Renal cortical epithelial cell (primary cell): ENCODE results near the gene CD180. TPM values are rescaled to one million over a fixed set of nuclear protein-coding genes. Genes with fewer than 3 reads are reported as not detected.

ENCODE experiments used
- DNase-seq: peaks from one replicate; pipeline ENCODE4 v3.0.0-alpha.2; 2011; ENCODE audit warnings: low read depth
- total RNA-seq: library from RNA; depleted of rRNA; stranded (reverse); fragments of >200 nt; gene quantifications from 2 replicates; pipeline ENCODE4 v1.2.3, GENCODE V29; 2014

CD180 gene
- total RNA-seq, 1 donor from 2014 or later, result not detected

GRCh38 chr5:67160985-67161384 is 35.6 kb downstream of the CD180 start:
- DNase-seq, result peak; percentile 57

GRCh38 chr5:67160272-67160671 is 36.3 kb downstream of the CD180 start:
- DNase-seq, result no peak

DNA sequence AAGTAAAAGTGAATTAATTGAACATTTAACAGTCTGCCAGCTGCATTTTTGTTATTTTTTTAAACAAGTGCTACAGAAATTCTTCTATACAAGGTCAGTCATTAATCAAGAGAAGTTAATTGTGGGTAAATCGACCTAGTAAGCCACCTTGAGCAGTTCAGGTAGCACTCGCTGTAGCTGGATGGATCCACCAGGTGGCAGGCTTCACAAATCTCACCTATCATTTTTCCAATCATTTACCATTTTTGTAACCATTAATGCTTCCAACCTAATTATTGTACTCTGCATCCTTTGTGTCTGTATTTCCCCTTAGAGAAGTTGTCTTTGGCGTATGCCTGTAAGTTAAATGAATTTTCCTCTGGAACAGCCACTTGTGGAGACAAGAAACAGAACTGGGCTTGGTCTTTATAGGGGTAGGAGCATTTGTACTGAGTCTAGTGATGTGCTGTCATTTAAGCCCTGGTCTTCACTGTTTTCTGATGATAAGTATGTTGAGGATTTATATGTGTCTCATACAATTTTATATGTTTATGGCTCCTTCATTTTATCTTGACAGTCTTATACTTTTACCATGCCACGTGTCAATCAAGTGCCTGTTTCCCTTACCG is 39.5 kb downstream of the CD180 start:
- DNase-seq, result peak; percentile 49

DNA sequence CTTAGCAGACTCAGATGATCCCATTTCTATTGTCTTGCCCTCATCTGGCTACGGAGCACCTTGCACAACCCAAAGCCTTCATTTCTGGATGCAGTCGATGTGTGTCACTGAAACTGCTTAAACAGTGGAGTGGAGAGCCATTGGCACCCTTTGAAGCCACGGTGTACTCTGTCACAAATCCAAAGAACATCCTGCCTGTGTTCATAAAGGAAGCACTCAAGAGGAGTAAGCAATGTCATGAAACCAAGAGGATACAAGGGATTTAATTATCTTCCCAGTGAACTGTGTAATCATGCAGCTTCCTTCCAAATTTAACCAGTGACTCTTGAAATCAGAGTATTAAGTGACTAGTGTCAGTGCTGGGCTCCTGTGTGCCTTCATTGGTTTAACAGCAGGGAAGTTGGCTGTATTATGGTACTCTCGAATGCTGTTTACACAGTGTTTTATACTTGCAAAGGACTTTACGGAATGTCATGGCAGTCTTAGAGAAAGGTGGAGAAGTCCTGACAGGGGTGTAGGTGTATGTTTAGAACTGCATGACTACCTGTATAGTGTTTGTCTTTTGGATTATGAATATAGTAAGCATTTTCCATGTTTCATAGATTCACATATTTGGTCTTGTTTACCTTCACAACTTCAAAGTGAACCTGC is 41.9 kb downstream of the CD180 start:
- no peak for DNase-seq

DNA sequence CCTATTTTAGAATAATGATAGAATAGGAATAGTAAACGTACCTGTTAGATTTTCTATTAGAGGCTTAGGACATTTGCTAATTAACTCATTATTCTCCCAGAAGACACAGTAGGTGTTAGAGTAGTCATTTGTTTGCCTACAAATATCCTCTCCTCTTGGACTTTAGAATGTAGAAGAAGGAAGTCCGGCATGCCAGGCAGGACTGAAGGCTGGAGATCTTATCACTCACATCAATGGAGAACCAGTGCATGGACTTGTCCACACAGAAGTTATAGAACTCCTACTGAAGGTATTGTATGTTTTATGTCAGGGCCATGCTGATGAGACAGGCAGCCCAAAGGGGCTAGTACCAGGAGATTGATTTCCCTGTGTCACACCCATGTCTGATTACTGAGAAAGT is 43.3 kb downstream of the CD180 start:
- no peak for DNase-seq

- no peak for DNase-seq
These were observed 44.2 kb downstream of the CD180 start for GRCh38 chr5:67152400-67152799.

DNA sequence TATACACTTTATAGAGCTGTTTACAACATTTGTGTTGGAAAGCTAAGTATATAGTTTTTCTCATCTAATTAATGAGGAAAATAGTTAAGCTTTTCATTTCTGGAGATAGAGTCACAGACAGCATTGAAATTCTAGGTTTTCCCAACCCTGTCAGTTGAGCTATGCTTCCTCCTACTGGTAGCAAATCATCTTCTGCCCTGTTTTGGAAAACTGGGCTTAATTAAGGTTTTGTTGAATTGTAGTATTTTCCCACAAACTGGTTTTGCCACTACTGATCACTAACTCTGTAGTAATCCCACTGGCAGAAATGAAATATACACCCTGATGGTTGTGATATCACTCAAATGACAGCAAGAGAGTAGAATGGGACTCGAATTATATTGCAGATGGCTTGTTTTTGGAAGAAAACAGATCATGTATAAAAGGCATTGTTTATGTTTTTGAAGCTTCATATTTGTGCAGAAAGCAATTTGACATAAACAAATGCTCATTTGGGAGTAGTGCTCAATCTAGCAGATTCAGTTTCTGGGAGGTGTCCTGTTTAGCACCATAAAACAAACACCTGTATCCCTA is 46.6 kb downstream of the CD180 start:
- DNase-seq, result peak; percentile 35

- no peak for DNase-seq
These were observed 47.3 kb downstream of the CD180 start for GRCh38 chr5:67149057-67149950.

DNA sequence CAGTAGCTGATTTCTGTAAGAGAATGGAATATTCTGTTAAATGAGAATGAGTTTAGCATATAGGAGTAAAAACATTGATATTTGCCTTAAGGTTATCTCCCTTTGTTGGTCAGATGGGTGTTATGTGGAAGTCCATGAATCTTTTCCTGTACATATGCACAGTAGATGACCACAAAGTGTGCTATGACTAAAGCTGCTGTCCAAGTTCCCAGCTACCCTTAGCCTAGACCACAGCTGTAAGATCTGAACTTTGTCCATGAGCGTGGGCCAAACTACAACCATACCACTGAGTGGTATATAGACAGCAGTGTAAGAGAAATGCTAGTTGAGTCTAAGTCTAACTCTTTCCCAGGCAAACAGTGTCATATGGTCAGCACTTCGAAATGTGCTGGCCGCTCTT is 48.8 kb downstream of the CD180 start:
- peak; percentile 7 for DNase-seq

DNA sequence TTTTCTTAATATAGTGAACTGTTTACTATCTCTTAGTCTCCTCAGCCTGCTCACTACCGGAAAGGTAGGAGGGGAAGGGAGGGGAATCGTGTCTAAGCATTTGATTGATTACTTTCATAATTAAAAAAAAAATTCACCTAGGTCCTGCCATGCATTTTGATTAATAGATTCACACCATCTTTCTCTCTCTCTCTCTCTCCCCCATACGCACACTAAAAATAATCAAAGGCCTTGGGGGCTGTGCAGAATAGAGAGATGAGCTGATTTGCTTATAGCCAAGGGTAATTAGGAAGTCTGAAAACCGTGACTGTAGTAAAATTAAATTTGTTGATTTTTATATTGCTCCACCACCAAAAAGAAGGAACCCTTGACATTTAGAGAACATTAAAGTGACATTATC is 49.6 kb downstream of the CD180 start:
- DNase-seq, result no peak

GRCh38 chr5:67146574-67146973 is 50.0 kb downstream of the CD180 start:
- DNase-seq, result peak; percentile 17

- no peak for DNase-seq
These were observed 52.4 kb downstream of the CD180 start for GRCh38 chr5:67144183-67144639.

DNA sequence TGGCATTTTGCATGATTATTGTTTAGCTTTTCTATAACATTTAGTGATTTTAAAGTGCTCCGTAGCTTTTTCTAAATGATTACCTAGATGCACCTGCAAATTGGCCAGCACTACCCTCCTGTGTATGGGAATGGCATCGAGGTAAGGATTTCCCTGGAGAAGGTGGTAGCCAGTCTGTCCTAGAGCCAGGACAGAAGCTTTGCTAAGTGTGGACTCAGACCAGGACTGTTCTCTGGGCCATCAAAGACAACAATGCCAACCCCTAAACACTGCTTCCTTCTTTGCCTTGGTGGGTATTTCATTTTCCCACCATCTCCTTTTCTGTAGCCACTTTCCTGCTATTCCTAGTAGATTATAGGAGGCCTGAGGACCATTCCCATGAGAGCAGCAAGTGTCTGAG is 53.0 kb downstream of the CD180 start:
- no peak for DNase-seq

DNA sequence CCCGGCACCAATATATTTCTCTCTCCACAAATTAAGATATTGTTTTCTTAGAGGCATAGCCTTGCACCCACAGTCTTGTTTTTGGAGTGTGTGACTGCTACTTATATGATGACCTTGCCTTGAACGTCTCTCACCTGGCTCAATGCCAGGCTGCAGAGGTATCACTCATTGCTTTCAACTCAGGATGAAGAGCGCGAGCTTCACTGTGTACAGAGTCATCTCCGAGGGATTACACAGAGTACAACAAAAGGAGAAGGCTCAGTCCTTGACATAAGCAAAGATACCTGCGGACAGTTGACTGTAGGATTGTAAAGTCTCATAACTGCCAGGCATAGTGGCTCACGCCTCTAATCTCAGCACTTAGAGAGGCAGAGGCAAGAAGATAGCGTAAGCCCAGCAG is 53.8 kb downstream of the CD180 start:
- no peak for DNase-seq

GRCh38 chr5:67141644-67142043 is 55.0 kb downstream of the CD180 start:
- DNase-seq, result peak; percentile 29

- DNase-seq, result no peak
These were observed 56.2 kb downstream of the CD180 start for GRCh38 chr5:67140413-67140812.

- DNase-seq, result no peak
These were observed 57.6 kb downstream of the CD180 start for GRCh38 chr5:67139030-67139429.

DNA sequence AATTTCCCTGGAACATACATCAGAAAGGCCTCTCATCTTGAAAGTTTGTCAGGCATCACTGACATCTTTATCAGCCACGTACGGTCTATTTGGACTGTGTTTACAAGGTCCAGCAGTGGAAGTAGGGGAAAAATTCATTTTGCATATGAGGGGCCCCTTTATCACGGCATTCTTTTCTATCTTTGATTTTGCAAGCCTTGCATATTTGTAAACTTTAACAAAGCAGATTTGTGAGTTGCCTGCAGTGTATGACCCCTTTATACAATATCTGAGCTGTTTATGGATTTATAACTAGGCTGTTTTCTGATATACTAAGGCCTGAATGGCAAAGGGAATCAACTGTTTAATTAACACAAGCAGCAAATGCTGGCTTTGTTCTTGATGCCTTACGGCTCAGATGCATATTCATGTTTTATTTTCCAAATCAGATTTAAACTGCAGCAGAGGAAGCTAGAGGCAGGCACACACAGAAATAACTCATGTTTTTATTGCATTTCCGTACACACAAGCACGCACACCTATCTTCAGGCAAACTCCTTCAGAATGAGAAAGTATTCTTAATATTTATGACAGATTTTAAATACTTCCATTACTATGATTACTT is 61.1 kb downstream of the CD180 start:
- DNase-seq, result no peak

DNA sequence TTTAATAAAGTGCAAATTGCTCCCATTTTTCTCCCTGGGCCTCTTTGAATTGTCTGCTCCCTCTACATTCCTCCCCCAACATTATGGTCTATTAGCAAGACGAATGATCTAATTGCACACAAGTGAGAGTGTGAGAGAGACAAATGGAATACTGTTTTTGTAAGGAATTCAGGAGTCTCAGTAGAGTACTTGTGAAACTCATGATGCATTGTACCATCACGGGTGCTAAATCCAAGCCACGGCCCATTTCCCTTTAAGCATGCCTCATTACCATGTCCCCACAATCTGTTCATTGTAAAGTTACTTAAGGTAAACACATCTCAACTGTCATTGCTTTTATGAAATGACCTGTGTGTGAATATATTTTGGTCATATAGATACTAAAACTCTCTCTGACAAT is 62.8 kb downstream of the CD180 start:
- peak; percentile 13 for DNase-seq

DNA sequence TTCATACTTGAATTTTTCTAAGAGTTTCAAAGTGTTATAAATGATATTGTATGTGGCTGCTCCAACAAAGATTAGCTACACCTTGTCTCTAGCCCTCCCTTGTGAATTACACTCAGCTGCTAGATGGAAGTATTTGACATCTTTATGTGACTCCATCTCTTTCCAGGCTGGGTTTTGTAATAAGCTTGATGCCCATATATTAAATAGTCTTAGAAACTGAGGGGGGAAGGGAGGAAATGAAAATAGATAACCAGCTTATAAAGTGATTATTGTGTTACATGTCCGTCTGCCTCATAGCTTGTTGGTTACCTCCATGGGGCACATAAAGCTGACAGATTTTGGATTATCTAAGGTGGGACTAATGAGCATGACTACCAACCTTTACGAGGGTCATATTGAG is 63.4 kb downstream of the CD180 start:
- DNase-seq, result no peak

- DNase-seq, result no peak
These were observed 66.8 kb downstream of the CD180 start for GRCh38 chr5:67129768-67130167.
